ENCODE data around the gene DAPK1.

DAPK1 gene

DNA sequence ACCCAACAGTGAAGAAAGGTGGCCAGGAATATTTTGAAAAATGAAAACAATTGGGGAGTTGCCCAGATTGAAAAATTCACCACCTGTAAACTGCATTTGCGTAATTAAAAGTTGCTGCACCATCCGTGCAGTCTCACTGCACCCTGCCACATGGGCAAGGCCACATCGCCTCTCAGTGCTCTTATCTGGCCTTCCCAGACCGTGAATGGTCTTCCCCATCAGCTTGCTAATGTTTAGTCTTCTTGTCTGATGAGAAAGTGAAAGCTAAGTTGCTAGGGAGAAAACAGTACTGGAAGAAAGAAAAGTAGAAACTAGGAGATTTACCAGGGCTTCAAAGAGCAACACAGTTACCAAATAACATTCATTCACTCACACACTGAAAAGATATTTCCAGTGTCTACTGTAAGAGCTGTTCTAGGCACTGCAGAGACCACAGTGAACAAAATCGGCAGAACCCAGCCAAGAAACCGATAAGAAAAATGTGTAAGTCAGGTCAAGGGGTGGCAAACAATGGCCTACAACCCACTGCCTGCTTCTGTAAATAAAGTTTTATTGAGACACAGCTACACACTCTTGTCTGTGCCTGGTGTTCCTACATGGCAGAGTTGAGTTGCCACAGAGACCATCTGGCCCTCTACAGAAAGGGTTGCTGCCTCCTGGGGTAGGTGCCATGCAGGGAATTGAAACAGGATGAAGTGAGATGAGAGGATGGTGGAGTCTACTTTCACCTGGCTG lies 177.1 kb downstream of the DAPK1 start:
- H3K4me1 ChIP-seq (ENCODE audit: low read length): no peaks in the 10 kb centered on the region
- no peak overlapping the region for H3K27ac ChIP-seq (ENCODE audit: low read length)
- H3K79me2 ChIP-seq (ENCODE audit: low read length): no peaks in the 10 kb centered on the region
- no peak overlapping the region for H3K9ac ChIP-seq (ENCODE audit: low read length)
- H4K20me1 ChIP-seq (ENCODE audit: insufficient read depth, low read length): no peaks in the 10 kb centered on the region
- no peaks in the 10 kb centered on the region for H3K9me3 ChIP-seq (ENCODE audit: insufficient read depth, low read length)
- H3K4me2 ChIP-seq (ENCODE audit: low read length): no peak overlapping the region
- TF ChIP-seq EZH2phosphoT487 (IDR thresholded peaks at IDR 0.05; ENCODE audit: low read depth): no peak
- no peak overlapping the region for H3K4me3 ChIP-seq (ENCODE audit: low read length)
- no peaks in the 10 kb centered on the region for H3K36me3 ChIP-seq (replicated peaks; ENCODE audit: low read depth, low read length)
- H2AFZ ChIP-seq (ENCODE audit: low read depth, low read length): no peak overlapping the region
- no peaks in the 10 kb centered on the region for H3K27me3 ChIP-seq (ENCODE audit: low read depth, low read length)

DNA sequence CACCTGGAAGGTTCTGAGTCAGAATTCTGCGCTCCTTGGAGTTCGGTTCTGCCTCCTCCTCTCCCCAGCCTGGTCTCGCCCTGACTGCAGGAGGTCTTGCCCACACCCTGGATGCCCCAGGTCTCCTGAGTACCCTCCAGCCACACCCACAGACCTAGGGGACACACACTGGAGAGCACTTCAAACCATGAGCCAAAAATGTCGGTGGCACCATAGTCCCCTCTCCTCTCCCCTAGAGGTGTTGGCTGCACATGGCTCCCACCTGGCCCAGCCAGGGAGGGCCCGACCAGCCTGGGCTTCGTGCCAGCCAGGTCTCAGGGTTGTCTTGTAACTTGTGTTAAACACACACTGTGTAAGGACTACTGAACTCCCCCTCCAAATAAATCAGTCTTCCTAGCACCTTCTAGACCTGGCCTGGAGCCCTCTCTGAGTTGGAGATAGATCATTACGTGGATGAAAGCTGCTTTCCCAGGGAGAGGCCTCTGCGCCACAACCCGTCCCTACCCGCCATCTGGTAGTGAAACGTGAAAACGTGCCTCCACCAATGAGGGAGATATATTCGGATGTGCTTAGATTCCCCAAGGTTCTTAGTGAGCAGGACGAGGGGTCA lies 178.3 kb downstream of the DAPK1 start:
- H3K36me3 ChIP-seq (replicated peaks; ENCODE audit: low read depth, low read length): no peaks in the 10 kb centered on the region
- H4K20me1 ChIP-seq (ENCODE audit: insufficient read depth, low read length): no peaks in the 10 kb centered on the region
- H3K9me3 ChIP-seq (ENCODE audit: insufficient read depth, low read length): no peaks in the 10 kb centered on the region
- H3K27me3 ChIP-seq (ENCODE audit: low read depth, low read length): no peaks in the 10 kb centered on the region
- H3K9ac ChIP-seq (ENCODE audit: low read length): no peak overlapping the region
- no peak overlapping the region for H2AFZ ChIP-seq (ENCODE audit: low read depth, low read length)
- H3K4me2 ChIP-seq (ENCODE audit: low read length): no peak overlapping the region
- H3K27ac ChIP-seq (ENCODE audit: low read length): no peak overlapping the region
- no peak overlapping the region for H3K4me3 ChIP-seq (ENCODE audit: low read length)
- no peaks in the 10 kb centered on the region for H3K4me1 ChIP-seq (ENCODE audit: low read length)
- no peaks in the 10 kb centered on the region for H3K79me2 ChIP-seq (ENCODE audit: low read length)
- no peak for TF ChIP-seq EZH2phosphoT487 (IDR thresholded peaks at IDR 0.05; ENCODE audit: low read depth)

DNA sequence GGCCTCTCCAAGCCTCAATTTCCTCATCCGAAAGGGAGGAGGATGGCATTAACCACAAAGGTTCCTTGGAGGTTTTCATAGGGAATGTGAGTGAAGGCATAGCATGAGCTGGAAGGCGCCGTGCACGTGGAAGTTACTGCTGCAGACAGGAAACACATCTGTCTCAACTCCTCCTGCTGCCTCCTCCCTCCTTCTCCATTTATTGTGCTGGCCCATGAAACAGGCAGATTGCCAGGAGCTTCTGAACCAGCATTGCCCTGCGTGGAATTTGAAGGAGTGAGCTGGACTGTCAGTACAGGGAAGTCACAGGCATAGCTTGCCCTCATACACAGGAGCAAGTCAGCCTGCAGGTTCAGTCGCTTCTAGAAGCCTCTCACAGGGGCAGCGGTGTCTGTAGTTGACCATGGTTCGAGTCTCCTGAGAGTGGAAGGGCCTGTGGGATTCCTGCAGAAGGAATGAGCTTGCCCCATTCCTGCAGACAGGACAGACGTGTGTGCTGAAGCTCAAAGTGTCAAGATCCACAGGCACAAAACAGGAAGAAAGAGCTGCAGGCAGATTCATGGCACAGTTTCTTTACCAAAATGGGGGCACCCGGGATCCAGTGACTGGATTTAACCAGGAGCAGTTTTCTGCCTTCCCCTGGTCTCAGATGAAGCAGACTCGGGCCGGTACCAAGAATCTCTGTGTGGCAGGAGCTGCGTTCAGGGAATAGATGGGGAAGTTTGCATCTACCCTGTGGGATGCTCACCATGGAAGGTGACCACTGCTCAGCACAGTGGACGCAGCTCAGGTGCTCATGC lies 179.5 kb downstream of the DAPK1 start:
- H2AFZ ChIP-seq (ENCODE audit: low read depth, low read length): no peak overlapping the region
- no peak overlapping the region for H3K4me2 ChIP-seq (ENCODE audit: low read length)
- H3K9ac ChIP-seq (ENCODE audit: low read length): no peak overlapping the region
- TF ChIP-seq EZH2phosphoT487 (IDR thresholded peaks at IDR 0.05; ENCODE audit: low read depth): no peak
- TF ChIP-seq, protein P1, sequence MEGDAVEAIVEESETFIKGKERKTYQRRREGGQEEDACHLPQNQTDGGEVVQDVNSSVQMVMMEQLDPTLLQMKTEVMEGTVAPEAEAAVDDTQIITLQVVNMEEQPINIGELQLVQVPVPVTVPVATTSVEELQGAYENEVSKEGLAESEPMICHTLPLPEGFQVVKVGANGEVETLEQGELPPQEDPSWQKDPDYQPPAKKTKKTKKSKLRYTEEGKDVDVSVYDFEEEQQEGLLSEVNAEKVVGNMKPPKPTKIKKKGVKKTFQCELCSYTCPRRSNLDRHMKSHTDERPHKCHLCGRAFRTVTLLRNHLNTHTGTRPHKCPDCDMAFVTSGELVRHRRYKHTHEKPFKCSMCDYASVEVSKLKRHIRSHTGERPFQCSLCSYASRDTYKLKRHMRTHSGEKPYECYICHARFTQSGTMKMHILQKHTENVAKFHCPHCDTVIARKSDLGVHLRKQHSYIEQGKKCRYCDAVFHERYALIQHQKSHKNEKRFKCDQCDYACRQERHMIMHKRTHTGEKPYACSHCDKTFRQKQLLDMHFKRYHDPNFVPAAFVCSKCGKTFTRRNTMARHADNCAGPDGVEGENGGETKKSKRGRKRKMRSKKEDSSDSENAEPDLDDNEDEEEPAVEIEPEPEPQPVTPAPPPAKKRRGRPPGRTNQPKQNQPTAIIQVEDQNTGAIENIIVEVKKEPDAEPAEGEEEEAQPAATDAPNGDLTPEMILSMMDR (IDR thresholded peaks at IDR 0.05; ENCODE audit: low read depth, low read length): no peak
- no peaks in the 10 kb centered on the region for H3K9me3 ChIP-seq (ENCODE audit: insufficient read depth, low read length)
- no peaks in the 10 kb centered on the region for H3K36me3 ChIP-seq (replicated peaks; ENCODE audit: low read depth, low read length)
- H4K20me1 ChIP-seq (ENCODE audit: insufficient read depth, low read length): no peaks in the 10 kb centered on the region
- no peaks in the 10 kb centered on the region for H3K79me2 ChIP-seq (ENCODE audit: low read length)
- no peaks in the 10 kb centered on the region for H3K4me1 ChIP-seq (ENCODE audit: low read length)
- H3K27ac ChIP-seq (ENCODE audit: low read length): no peak overlapping the region
- H3K4me3 ChIP-seq (ENCODE audit: low read length): no peak overlapping the region
- no peaks in the 10 kb centered on the region for H3K27me3 ChIP-seq (ENCODE audit: low read depth, low read length)

DNA sequence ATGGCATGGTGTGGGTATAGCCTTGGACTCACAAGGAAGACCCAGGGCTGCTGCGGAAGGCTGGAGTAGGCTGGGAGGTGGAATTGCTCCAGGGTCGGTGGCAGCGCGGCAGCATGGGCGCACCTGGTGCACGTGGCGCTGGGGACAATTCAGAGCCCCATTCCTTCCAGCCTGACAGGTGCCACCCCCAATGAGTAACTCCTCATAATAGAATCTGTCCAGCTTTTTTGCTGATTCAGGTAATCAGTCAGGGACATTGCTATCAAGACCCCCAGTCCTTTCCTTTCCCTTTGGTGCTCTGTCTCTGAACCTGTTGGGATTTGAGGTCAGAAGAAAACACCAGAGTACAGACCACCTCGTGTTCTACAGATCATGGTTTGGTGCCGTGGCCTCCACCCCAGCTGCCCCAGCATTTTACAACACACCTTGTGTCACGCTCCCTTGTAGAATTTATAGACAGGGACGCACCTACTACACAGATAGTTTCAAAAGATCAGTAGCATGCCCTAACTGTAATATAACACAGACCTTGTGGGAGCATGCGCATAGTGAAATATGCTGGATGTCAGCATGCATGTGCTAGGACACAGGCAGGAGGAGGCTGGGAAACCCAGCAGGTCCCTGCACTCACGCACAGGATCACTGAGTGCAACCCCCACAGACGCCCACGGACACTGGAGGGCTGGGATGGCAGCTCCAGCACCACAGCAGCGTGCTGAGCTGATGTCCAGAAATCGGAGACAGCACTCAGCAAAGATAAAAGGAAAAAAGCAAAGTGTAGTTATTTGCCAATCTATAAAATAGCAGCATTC lies 180.3 kb downstream of the DAPK1 start:
- Histone ChIP-seq H4K20me1 (ENCODE audit: insufficient read depth, low read length) (no peaks in the 10 kb centered on the region), H3K4me3 (ENCODE audit: low read length) (no peak overlapping the region), H3K27me3 (ENCODE audit: low read depth, low read length) (no peaks in the 10 kb centered on the region), H3K36me3 (replicated peaks; ENCODE audit: low read depth, low read length) (no peaks in the 10 kb centered on the region), H3K9ac (ENCODE audit: low read length) (no peak overlapping the region), H3K27ac (ENCODE audit: low read length) (no peak overlapping the region), H3K4me2 (ENCODE audit: low read length) (no peak overlapping the region), H3K9me3 (ENCODE audit: insufficient read depth, low read length) (no peaks in the 10 kb centered on the region), H3K4me1 (ENCODE audit: low read length) (no peaks in the 10 kb centered on the region), H2AFZ (ENCODE audit: low read depth, low read length) (no peak overlapping the region), H3K79me2 (ENCODE audit: low read length) (no peaks in the 10 kb centered on the region)
- TF ChIP-seq, protein P1 (IDR thresholded peaks at IDR 0.05; ENCODE audit: low read depth, low read length): no peak
- no peak for TF ChIP-seq EZH2phosphoT487 (IDR thresholded peaks at IDR 0.05; ENCODE audit: low read depth)
